ENCODE results near the gene THRB.

DNA sequence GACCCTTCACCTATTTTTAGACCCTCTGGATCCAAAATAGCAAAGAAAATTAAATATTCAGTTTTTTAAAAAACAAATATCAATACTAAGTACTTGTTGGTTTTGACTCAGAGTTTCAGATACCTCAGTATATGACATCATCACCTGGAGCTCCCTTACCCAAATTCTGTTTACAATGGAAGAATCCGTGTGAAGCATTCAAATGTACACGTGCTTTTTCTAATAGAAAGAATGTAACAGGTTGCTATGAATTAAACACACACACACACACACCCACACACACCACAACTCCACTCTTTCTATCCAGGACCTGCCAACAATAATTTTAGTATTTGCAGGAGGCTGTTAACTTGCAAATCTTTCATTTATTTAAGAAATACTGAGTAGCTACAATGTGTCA, 221.8 kb downstream of the THRB start:
- TF ChIP-seq GATA2 (IDR thresholded peaks at IDR 0.05; ENCODE audit: insufficient read depth, insufficient read length, low read depth, low read length) (no peak), POLR2A (IDR thresholded peaks at IDR 0.05; ENCODE audit: low read depth, low read length) (no peak), EZH2 (IDR thresholded peaks at IDR 0.05; ENCODE audit: borderline replicate concordance, low read depth, low read length, severe bottlenecking) (no peak), FOS (IDR thresholded peaks at IDR 0.05; ENCODE audit: borderline replicate concordance, insufficient read depth, low read length) (no peak), POLR2AphosphoS5 (IDR thresholded peaks at IDR 0.05; ENCODE audit: insufficient read depth, low read depth, low read length) (no peak), JUN (IDR thresholded peaks at IDR 0.05; ENCODE audit: borderline replicate concordance, insufficient read depth, insufficient read length, low read depth) (no peak), MYC (IDR thresholded peaks at IDR 0.05; ENCODE audit: low read depth, low read length) (no peak)
- TF ChIP-seq, protein P1, sequence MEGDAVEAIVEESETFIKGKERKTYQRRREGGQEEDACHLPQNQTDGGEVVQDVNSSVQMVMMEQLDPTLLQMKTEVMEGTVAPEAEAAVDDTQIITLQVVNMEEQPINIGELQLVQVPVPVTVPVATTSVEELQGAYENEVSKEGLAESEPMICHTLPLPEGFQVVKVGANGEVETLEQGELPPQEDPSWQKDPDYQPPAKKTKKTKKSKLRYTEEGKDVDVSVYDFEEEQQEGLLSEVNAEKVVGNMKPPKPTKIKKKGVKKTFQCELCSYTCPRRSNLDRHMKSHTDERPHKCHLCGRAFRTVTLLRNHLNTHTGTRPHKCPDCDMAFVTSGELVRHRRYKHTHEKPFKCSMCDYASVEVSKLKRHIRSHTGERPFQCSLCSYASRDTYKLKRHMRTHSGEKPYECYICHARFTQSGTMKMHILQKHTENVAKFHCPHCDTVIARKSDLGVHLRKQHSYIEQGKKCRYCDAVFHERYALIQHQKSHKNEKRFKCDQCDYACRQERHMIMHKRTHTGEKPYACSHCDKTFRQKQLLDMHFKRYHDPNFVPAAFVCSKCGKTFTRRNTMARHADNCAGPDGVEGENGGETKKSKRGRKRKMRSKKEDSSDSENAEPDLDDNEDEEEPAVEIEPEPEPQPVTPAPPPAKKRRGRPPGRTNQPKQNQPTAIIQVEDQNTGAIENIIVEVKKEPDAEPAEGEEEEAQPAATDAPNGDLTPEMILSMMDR (IDR thresholded peaks at IDR 0.05; ENCODE audit: extremely low read depth in 1 of 2, insufficient read depth in 1 of 2, low read depth in 1 of 2, low read length in 2 of 2): no peak
- TF ChIP-seq, protein P2, sequence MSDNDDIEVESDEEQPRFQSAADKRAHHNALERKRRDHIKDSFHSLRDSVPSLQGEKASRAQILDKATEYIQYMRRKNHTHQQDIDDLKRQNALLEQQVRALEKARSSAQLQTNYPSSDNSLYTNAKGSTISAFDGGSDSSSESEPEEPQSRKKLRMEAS (IDR thresholded peaks at IDR 0.05; ENCODE audit: insufficient read depth, insufficient read length): no peak

Data from endothelial cell of umbilical vein (primary cell).